ENCODE measurements around the gene MAP3K7. TPM values are rescaled to one million over a fixed set of nuclear protein-coding genes. Genes with fewer than 3 reads are reported as not detected.

MAP3K7 gene
- total and polyA plus RNA-seq, 4 donors, result 5.5 to 17.2 (median 11.5) TPM

DNA sequence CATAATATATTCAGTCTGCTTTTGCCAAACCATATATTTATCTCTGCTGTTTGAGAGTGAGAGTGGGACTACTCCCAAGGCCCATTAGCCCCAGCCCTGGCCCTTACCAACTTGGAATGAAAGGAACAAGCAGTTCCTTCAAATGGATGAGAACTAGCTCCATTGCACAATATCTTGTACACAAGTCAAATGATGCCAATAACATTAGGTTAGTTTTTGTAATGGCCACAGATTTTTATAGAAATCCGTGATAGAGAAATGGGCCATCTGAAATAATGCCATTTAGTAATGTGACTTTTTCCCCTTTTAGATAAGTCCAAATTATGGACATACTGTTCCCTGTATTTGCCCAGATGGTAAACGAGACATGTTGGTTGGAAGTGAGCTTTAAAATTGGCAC, 117.0 kb downstream of the MAP3K7 start:
- H3K36me3 ChIP-seq (ENCODE audit: control insufficient read depth in 4 of 4, insufficient read depth in 3 of 4, low read depth in 1 of 4, low read length in 3 of 4), result no peaks in the 10 kb centered on the region
- DNase-seq (ENCODE audit: low spot score), result no peak
- H3K27me3 ChIP-seq (ENCODE audit: control insufficient read depth in 4 of 4, insufficient read depth in 4 of 4, low read length in 3 of 4), result no peaks in the 10 kb centered on the region
- TF ChIP-seq FOXA2 (IDR thresholded peaks at IDR 0.05) (no peak), EGR1 (IDR thresholded peaks at IDR 0.05; ENCODE audit: low read depth in 2 of 2) (no peak), HNF4A (conservative IDR thresholded peaks at IDR 0.05) (no peak), JUND (IDR thresholded peaks at IDR 0.05) (no peak), GABPA (IDR thresholded peaks at IDR 0.05 in 1 of 2, conservative IDR thresholded peaks at IDR 0.05 in 1 of 2) (no peak)
- TF ChIP-seq, protein P1, sequence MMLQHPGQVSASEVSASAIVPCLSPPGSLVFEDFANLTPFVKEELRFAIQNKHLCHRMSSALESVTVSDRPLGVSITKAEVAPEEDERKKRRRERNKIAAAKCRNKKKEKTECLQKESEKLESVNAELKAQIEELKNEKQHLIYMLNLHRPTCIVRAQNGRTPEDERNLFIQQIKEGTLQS (IDR thresholded peaks at IDR 0.05), result no peak
- H3K4me3 ChIP-seq (ENCODE audit: low read depth in 1 of 3, low read length in 3 of 3), result no peak overlapping the region
- no peak overlapping the region for H3K9ac ChIP-seq (ENCODE audit: low read depth in 1 of 2, low read length in 2 of 2)
- no peaks in the 10 kb centered on the region for H3K4me1 ChIP-seq (ENCODE audit: control insufficient read depth in 4 of 4, insufficient read depth in 4 of 4, low read length in 3 of 4)
- no peak overlapping the region for H3K27ac ChIP-seq (ENCODE audit: low read depth in 1 of 2, low read length in 2 of 2)
- no peaks in the 10 kb centered on the region for H3K9me3 ChIP-seq (ENCODE audit: control insufficient read depth in 4 of 4, low read length in 3 of 4)
- 72% methylated on average over 2 of the region's 2 CpGs for WGBS

DNA sequence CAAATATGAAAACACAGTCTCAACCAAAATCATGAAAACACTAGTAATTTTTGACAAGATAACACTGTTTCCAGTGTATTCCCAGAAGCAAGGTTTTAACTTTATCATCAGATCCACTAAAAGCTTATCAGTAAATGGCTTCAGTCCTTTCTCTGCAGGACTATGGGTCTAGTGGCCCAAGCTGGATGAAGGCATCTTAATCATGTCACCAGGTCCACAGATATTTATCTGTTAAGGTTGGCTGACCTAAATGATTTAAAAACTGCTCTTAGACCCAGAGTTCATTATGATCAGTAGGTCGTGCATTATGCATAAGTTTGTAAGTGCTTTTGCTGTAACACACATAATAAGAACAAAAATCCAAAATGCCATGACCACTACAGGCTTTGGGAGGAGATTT, 118.0 kb downstream of the MAP3K7 start:
- no peak overlapping the region for H3K4me3 ChIP-seq (ENCODE audit: low read depth in 1 of 3, low read length in 3 of 3)
- DNase-seq (ENCODE audit: low spot score), result no peak
- no peak overlapping the region for H3K9ac ChIP-seq (ENCODE audit: low read depth in 1 of 2, low read length in 2 of 2)
- no peak overlapping the region for H3K27ac ChIP-seq (ENCODE audit: low read depth in 1 of 2, low read length in 2 of 2)
- H3K4me1 ChIP-seq (ENCODE audit: control insufficient read depth in 4 of 4, insufficient read depth in 4 of 4, low read length in 3 of 4), result no peaks in the 10 kb centered on the region
- WGBS, result 71% methylated on average over 1 of the region's 1 CpG
- no peak for TF ChIP-seq RAD21 (IDR thresholded peaks at IDR 0.05)
- TF ChIP-seq, protein P2, sequence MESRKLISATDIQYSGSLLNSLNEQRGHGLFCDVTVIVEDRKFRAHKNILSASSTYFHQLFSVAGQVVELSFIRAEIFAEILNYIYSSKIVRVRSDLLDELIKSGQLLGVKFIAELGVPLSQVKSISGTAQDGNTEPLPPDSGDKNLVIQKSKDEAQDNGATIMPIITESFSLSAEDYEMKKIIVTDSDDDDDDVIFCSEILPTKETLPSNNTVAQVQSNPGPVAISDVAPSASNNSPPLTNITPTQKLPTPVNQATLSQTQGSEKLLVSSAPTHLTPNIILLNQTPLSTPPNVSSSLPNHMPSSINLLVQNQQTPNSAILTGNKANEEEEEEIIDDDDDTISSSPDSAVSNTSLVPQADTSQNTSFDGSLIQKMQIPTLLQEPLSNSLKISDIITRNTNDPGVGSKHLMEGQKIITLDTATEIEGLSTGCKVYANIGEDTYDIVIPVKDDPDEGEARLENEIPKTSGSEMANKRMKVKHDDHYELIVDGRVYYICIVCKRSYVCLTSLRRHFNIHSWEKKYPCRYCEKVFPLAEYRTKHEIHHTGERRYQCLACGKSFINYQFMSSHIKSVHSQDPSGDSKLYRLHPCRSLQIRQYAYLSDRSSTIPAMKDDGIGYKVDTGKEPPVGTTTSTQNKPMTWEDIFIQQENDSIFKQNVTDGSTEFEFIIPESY (IDR thresholded peaks at IDR 0.05), result no peak
- H3K9me3 ChIP-seq (ENCODE audit: control insufficient read depth in 4 of 4, low read length in 3 of 4), result no peaks in the 10 kb centered on the region
- no peaks in the 10 kb centered on the region for H3K36me3 ChIP-seq (ENCODE audit: control insufficient read depth in 4 of 4, insufficient read depth in 3 of 4, low read depth in 1 of 4, low read length in 3 of 4)
- no peaks in the 10 kb centered on the region for H3K27me3 ChIP-seq (ENCODE audit: control insufficient read depth in 4 of 4, insufficient read depth in 4 of 4, low read length in 3 of 4)

DNA sequence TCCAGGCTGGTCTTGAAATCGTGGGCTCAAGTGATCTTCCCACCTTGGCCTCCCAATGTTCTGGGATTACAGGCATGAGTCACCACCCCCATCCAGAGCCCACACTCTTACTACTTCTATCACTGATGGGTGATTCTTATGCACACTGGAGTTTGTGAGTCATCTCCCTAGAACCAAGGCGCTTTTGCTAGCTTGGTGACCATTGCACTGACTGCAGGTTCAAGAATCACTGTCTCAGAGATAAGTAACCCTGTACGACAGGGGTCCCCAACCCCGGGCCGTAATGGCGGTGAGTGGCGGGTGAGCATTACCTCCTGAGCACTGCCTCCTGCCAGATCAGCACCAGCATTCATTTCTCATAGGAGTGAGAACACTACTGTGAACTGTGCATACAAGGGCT, 118.8 kb downstream of the MAP3K7 start:
- Histone ChIP-seq H3K27me3 (ENCODE audit: control insufficient read depth in 4 of 4, insufficient read depth in 4 of 4, low read length in 3 of 4) (no peaks in the 10 kb centered on the region), H3K36me3 (ENCODE audit: control insufficient read depth in 4 of 4, insufficient read depth in 3 of 4, low read depth in 1 of 4, low read length in 3 of 4) (no peaks in the 10 kb centered on the region), H3K9me3 (ENCODE audit: control insufficient read depth in 4 of 4, low read length in 3 of 4) (no peaks in the 10 kb centered on the region), H3K27ac (ENCODE audit: low read depth in 1 of 2, low read length in 2 of 2) (no peak overlapping the region), H3K9ac (ENCODE audit: low read depth in 1 of 2, low read length in 2 of 2) (no peak overlapping the region), H3K4me3 (ENCODE audit: low read depth in 1 of 3, low read length in 3 of 3) (no peak overlapping the region), H3K4me1 (ENCODE audit: control insufficient read depth in 4 of 4, insufficient read depth in 4 of 4, low read length in 3 of 4) (no peaks in the 10 kb centered on the region)
- no peak for DNase-seq (ENCODE audit: low spot score)
- WGBS, result 85% methylated on average over 7 of the region's 7 CpGs
- TF ChIP-seq GABPA (IDR thresholded peaks at IDR 0.05 in 1 of 2, conservative IDR thresholded peaks at IDR 0.05 in 1 of 2), result no peak
- TF ChIP-seq FOXA1 (IDR thresholded peaks at IDR 0.05), result no peak

DNA sequence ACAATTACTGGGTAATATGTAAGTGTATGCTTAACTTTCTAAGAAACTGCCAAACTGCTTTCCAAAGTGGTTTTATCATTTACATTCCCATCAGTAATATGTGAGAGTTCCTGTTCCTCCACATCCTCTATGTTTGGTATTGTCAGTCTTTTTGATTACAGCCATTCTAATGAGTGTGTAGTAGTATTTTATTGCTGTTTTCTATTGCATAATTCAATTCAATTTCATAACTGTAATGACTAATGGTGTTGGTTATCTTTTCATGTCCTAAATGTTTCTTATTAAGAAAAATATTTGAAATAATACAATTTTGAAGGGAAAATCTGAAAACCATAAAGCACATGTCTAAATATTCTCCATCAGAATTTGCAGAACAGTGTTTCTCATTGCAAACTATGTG, 119.3 kb downstream of the MAP3K7 start:
- no peak for DNase-seq (ENCODE audit: low spot score)
- Histone ChIP-seq H3K4me1 (ENCODE audit: control insufficient read depth in 4 of 4, insufficient read depth in 4 of 4, low read length in 3 of 4) (no peaks in the 10 kb centered on the region), H3K27me3 (ENCODE audit: control insufficient read depth in 4 of 4, insufficient read depth in 4 of 4, low read length in 3 of 4) (no peaks in the 10 kb centered on the region), H3K36me3 (ENCODE audit: control insufficient read depth in 4 of 4, insufficient read depth in 3 of 4, low read depth in 1 of 4, low read length in 3 of 4) (no peaks in the 10 kb centered on the region), H3K9me3 (ENCODE audit: control insufficient read depth in 4 of 4, low read length in 3 of 4) (no peaks in the 10 kb centered on the region), H3K27ac (ENCODE audit: low read depth in 1 of 2, low read length in 2 of 2) (no peak overlapping the region), H3K9ac (ENCODE audit: low read depth in 1 of 2, low read length in 2 of 2) (no peak overlapping the region), H3K4me3 (ENCODE audit: low read depth in 1 of 3, low read length in 3 of 3) (no peak overlapping the region)
- TF ChIP-seq, protein P3, sequence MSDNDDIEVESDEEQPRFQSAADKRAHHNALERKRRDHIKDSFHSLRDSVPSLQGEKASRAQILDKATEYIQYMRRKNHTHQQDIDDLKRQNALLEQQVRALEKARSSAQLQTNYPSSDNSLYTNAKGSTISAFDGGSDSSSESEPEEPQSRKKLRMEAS (IDR thresholded peaks at IDR 0.05), result no peak
- no peak for TF ChIP-seq RAD21 (IDR thresholded peaks at IDR 0.05)
- TF ChIP-seq, protein P1 (IDR thresholded peaks at IDR 0.05), result no peak
- no peak for TF ChIP-seq NR2F2 (IDR thresholded peaks at IDR 0.05)
- no peak for TF ChIP-seq SP1 (IDR thresholded peaks at IDR 0.05)
- no peak for TF ChIP-seq FOXA1 (IDR thresholded peaks at IDR 0.05)
- TF ChIP-seq EGR1 (IDR thresholded peaks at IDR 0.05; ENCODE audit: low read depth in 2 of 2), result no peak
- TF ChIP-seq, protein P4, sequence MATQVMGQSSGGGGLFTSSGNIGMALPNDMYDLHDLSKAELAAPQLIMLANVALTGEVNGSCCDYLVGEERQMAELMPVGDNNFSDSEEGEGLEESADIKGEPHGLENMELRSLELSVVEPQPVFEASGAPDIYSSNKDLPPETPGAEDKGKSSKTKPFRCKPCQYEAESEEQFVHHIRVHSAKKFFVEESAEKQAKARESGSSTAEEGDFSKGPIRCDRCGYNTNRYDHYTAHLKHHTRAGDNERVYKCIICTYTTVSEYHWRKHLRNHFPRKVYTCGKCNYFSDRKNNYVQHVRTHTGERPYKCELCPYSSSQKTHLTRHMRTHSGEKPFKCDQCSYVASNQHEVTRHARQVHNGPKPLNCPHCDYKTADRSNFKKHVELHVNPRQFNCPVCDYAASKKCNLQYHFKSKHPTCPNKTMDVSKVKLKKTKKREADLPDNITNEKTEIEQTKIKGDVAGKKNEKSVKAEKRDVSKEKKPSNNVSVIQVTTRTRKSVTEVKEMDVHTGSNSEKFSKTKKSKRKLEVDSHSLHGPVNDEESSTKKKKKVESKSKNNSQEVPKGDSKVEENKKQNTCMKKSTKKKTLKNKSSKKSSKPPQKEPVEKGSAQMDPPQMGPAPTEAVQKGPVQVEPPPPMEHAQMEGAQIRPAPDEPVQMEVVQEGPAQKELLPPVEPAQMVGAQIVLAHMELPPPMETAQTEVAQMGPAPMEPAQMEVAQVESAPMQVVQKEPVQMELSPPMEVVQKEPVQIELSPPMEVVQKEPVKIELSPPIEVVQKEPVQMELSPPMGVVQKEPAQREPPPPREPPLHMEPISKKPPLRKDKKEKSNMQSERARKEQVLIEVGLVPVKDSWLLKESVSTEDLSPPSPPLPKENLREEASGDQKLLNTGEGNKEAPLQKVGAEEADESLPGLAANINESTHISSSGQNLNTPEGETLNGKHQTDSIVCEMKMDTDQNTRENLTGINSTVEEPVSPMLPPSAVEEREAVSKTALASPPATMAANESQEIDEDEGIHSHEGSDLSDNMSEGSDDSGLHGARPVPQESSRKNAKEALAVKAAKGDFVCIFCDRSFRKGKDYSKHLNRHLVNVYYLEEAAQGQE (IDR thresholded peaks at IDR 0.05), result no peak
- TF ChIP-seq, protein P5, sequence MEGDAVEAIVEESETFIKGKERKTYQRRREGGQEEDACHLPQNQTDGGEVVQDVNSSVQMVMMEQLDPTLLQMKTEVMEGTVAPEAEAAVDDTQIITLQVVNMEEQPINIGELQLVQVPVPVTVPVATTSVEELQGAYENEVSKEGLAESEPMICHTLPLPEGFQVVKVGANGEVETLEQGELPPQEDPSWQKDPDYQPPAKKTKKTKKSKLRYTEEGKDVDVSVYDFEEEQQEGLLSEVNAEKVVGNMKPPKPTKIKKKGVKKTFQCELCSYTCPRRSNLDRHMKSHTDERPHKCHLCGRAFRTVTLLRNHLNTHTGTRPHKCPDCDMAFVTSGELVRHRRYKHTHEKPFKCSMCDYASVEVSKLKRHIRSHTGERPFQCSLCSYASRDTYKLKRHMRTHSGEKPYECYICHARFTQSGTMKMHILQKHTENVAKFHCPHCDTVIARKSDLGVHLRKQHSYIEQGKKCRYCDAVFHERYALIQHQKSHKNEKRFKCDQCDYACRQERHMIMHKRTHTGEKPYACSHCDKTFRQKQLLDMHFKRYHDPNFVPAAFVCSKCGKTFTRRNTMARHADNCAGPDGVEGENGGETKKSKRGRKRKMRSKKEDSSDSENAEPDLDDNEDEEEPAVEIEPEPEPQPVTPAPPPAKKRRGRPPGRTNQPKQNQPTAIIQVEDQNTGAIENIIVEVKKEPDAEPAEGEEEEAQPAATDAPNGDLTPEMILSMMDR (IDR thresholded peaks at IDR 0.05; ENCODE audit: low read depth, low read length, missing input control), result no peak
- TF ChIP-seq TAF1 (conservative IDR thresholded peaks at IDR 0.05), result no peak
- TF ChIP-seq YY1 (IDR thresholded peaks at IDR 0.05), result no peak
- TF ChIP-seq JUND (IDR thresholded peaks at IDR 0.05), result no peak
- no peak for TF ChIP-seq HNF4A (conservative IDR thresholded peaks at IDR 0.05)

Data from liver (tissue), 9 donors.